ENCODE measurements around the gene ITGA2. TPM values are rescaled to one million over a fixed set of nuclear protein-coding genes. Genes with fewer than 3 reads are reported as not detected.

Gene ITGA2
- total RNA-seq, 1 experiment from 2014 or later: 13.6 TPM

DNA sequence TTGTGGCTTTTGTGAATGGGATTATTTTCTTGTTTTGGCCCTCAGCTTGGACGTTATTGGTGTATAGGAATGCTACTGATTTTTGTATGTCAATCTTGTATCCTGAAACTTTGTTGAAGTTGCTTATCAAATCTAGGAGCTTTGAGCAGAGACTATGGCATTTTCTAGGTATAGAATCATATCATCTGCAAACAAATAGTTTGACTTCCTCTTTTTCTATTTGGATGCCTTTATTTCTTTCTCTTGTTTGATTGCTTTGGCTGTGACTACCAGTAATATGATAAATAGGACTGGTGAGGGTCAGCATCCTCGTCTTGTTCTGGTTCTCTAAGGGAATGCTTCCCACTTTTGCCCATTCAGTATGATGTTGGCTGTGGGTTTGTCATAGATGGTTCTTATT, 24.7 kb downstream of the ITGA2 start:
- Mint-ChIP-seq H3K4me1 (ENCODE audit: low read depth, unreplicated experiment) (peaks cover 11% of the 10 kb centered on the region), H3K27ac (ENCODE audit: unreplicated experiment) (no peak overlapping the region), H3K4me3 (ENCODE audit: unreplicated experiment) (no peak overlapping the region), H3K9me3 (ENCODE audit: unreplicated experiment) (no peaks in the 10 kb centered on the region), H3K27me3 (ENCODE audit: insufficient read depth, unreplicated experiment) (no peaks in the 10 kb centered on the region), H3K36me3 (ENCODE audit: insufficient read depth, unreplicated experiment) (no peaks in the 10 kb centered on the region)
- DNase-seq: no peak
- BruUV-seq (replicated peaks): no TSS peak
- ChIA-PET CTCF (no interaction called here), POLR2A (no interaction called here)
- Histone ChIP-seq H3K36me3 (ENCODE audit: control insufficient read depth, insufficient read depth, low read length) (no peaks in the 10 kb centered on the region), H3K27me3 (replicated peaks; ENCODE audit: control insufficient read depth, insufficient read depth, low read length) (no peaks in the 10 kb centered on the region; the same call in 1 of the 2 replicates), H3K4me1 (no peaks in the 10 kb centered on the region), H3K4me3 (ENCODE audit: low read depth, low read length) (no peak overlapping the region), H3K9me3 (no peaks in the 10 kb centered on the region)
- TF ChIP-seq, protein P1, sequence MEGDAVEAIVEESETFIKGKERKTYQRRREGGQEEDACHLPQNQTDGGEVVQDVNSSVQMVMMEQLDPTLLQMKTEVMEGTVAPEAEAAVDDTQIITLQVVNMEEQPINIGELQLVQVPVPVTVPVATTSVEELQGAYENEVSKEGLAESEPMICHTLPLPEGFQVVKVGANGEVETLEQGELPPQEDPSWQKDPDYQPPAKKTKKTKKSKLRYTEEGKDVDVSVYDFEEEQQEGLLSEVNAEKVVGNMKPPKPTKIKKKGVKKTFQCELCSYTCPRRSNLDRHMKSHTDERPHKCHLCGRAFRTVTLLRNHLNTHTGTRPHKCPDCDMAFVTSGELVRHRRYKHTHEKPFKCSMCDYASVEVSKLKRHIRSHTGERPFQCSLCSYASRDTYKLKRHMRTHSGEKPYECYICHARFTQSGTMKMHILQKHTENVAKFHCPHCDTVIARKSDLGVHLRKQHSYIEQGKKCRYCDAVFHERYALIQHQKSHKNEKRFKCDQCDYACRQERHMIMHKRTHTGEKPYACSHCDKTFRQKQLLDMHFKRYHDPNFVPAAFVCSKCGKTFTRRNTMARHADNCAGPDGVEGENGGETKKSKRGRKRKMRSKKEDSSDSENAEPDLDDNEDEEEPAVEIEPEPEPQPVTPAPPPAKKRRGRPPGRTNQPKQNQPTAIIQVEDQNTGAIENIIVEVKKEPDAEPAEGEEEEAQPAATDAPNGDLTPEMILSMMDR (IDR thresholded peaks at IDR 0.05; ENCODE audit: insufficient read depth in 1 of 2, low read depth in 1 of 2, low read length in 1 of 2, severe bottlenecking in 1 of 2, unreplicated experiment in 1 of 2): no peak
- intact Hi-C loops (cut with micrococcal nuclease; ENCODE audit: unreplicated experiment): loop anchor here (2.0 kb wide), 1 partner anchor 17 kb away; no protein-coding TSS in a partner anchor

DNA sequence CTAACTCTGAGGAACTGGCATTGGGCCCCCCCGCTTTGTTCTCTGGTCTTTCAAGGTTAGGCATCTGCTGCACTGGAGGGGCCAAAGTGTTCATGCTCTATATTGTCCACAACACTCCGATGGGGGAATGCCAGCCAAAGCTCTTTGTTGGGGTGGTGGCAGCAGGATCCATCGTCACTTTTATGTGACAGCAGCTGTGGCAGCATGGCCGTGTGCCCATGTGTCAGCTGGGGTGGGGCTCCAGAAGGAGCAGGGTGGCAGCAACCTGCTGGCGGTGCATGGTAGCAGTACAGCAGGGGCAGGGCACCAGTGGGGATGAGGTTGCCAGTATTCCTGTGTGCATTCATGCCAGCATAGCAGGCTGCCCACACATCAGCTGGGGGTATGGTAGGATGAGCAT, 28.2 kb downstream of the ITGA2 start:
- Histone ChIP-seq H3K9me3 (no peaks in the 10 kb centered on the region), H3K4me1 (no peaks in the 10 kb centered on the region), H3K27me3 (replicated peaks; ENCODE audit: control insufficient read depth, insufficient read depth, low read length) (no peaks in the 10 kb centered on the region; the same call in 1 of the 2 replicates), H3K36me3 (ENCODE audit: control insufficient read depth, insufficient read depth, low read length) (no peaks in the 10 kb centered on the region), H3K4me3 (ENCODE audit: low read depth, low read length) (no peak overlapping the region)
- Mint-ChIP-seq H3K27ac (ENCODE audit: unreplicated experiment) (no peak overlapping the region), H3K4me1 (ENCODE audit: low read depth, unreplicated experiment) (peaks cover 19% of the 10 kb centered on the region), H3K36me3 (ENCODE audit: insufficient read depth, unreplicated experiment) (no peaks in the 10 kb centered on the region), H3K4me3 (ENCODE audit: unreplicated experiment) (no peak overlapping the region), H3K27me3 (ENCODE audit: insufficient read depth, unreplicated experiment) (no peaks in the 10 kb centered on the region), H3K9me3 (ENCODE audit: unreplicated experiment) (no peaks in the 10 kb centered on the region)
- BruUV-seq (replicated peaks): no TSS peak
- POLR2A ChIA-PET: no interaction called here
- no peak for DNase-seq
- TF ChIP-seq, protein P1 (IDR thresholded peaks at IDR 0.05; ENCODE audit: insufficient read depth in 1 of 2, low read depth in 1 of 2, low read length in 1 of 2, severe bottlenecking in 1 of 2, unreplicated experiment in 1 of 2): no peak
- intact Hi-C loops (cut with micrococcal nuclease; ENCODE audit: unreplicated experiment): no loop called here
- CTCF ChIA-PET: no interaction called here

DNA sequence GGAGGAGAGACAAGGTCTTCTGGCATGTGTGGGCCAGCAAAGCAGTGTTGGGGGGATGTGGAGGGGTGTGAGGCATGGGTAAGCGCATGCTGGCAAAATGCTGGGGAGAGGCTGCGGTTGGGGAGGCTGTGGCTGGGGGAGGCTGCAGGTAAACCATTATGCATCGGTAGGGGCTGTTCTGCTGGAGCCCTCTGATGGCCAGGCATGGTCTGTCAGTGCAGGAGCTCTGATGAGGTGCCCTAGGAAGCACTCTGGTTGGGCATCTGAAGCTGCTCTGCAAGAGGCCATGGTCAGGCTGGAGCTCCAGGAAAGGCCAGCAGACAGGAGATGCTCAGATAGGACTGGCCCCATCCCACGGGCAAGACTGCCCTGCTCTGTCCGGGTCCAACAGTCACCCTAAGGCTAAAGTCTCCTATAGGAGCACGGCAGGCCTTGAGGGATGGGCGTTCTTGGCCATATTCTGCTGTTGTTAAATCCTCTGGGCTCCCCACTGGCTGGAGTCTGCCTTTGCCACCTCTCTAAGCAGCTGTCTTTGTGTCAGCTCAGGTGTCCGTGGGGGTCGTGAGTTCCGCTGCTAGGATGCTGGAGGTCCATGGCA, 28.7 kb downstream of the ITGA2 start:
- no peaks in the 10 kb centered on the region for H3K27me3 Mint-ChIP-seq (ENCODE audit: insufficient read depth, unreplicated experiment)
- no TSS peak for BruUV-seq (replicated peaks)
- no peak for DNase-seq
- POLR2A ChIA-PET: no interaction called here
- H3K4me1 Mint-ChIP-seq (ENCODE audit: low read depth, unreplicated experiment): peaks cover 19% of the 10 kb centered on the region
- no peaks in the 10 kb centered on the region for H3K9me3 Mint-ChIP-seq (ENCODE audit: unreplicated experiment)
- CTCF ChIA-PET: no interaction called here
- no peaks in the 10 kb centered on the region; the same call in 1 of the 2 replicates for H3K27me3 ChIP-seq (replicated peaks; ENCODE audit: control insufficient read depth, insufficient read depth, low read length)
- no peak overlapping the region for H3K4me3 ChIP-seq (ENCODE audit: low read depth, low read length)
- no peaks in the 10 kb centered on the region for H3K36me3 Mint-ChIP-seq (ENCODE audit: insufficient read depth, unreplicated experiment)
- H3K27ac Mint-ChIP-seq (ENCODE audit: unreplicated experiment): no peak overlapping the region
- H3K9me3 ChIP-seq: no peaks in the 10 kb centered on the region
- 0 out of 2 replicates have a peak, but pooled peaks cover 1% of the 10 kb centered on the region for H3K4me1 ChIP-seq
- no peak overlapping the region for H3K4me3 Mint-ChIP-seq (ENCODE audit: unreplicated experiment)
- intact Hi-C loops (cut with micrococcal nuclease; ENCODE audit: unreplicated experiment): no loop called here
- no peaks in the 10 kb centered on the region for H3K36me3 ChIP-seq (ENCODE audit: control insufficient read depth, insufficient read depth, low read length)
- TF ChIP-seq, protein P1 (IDR thresholded peaks at IDR 0.05; ENCODE audit: insufficient read depth in 1 of 2, low read depth in 1 of 2, low read length in 1 of 2, severe bottlenecking in 1 of 2, unreplicated experiment in 1 of 2): no peak

All from Caco-2 (cell line).